Esophagus muscularis mucosa (tissue), 4 donors: ENCODE data around the gene NR3C2. TPM values are rescaled to one million over a fixed set of nuclear protein-coding genes. Genes with fewer than 3 reads are reported as not detected.

Experiments used
- DNase-seq: peaks from one replicate; pipeline ENCODE4 v3.0.0-alpha.2; 2017; ENCODE audit errors: extremely low spot score
- H3K27ac ChIP-seq, 4 donors: fragments of 200-600 bp; sonication (generic); replicated peaks in 1 of 4; 1 replicate in 3 of 4; 2 replicates in 1 of 4; pipeline ENCODE4 v1.5.1; 2016 to 2019; ENCODE audit warnings: mild to moderate bottlenecking in 1 of 4
- H3K27me3 ChIP-seq, 4 donors: fragments of 200-600 bp; sonication (generic); one replicate each; pipeline versions ENCODE4 v1.5.1 to v1.6.0; 2016 to 2019
- H3K36me3 ChIP-seq, 4 donors: fragments of 200-600 bp; sonication (generic); one replicate each; pipeline ENCODE4 v1.5.1; 2016 to 2019
- H3K4me1 ChIP-seq, 4 donors: fragments of 200-600 bp; sonication (generic); one replicate each; pipeline ENCODE4 v1.5.1; 2016 to 2019
- H3K4me3 ChIP-seq, 4 donors: fragments of 200-600 bp; sonication (generic); 1 replicate in 2 of 4; 2 replicates in 2 of 4; pipeline ENCODE4 v1.5.1; 2016 to 2019; ENCODE audit warnings: mild to moderate bottlenecking in 4 of 4, moderate library complexity in 1 of 4
- H3K9me3 ChIP-seq, 4 donors: fragments of 200-600 bp; sonication (generic); 1 replicate in 3 of 4; 2 replicates in 1 of 4; pipeline ENCODE4 v1.5.1; 2016 to 2019
- CTCF ChIP-seq, 3 experiments: fragments of 200-600 bp in 2 of 3; fragments of 450-650 bp in 1 of 3; sonication (generic) in 2 of 3; IDR thresholded peaks; one replicate each; pipeline ENCODE4 v1.5.1; 2017 to 2019; ENCODE audit warnings: antibody characterized with exemption in 3 of 3, mild to moderate bottlenecking in 2 of 3, moderate library complexity in 1 of 3
- EP300 ChIP-seq: sonication (generic); formaldehyde crosslinking; IDR thresholded peaks from one replicate; pipeline ENCODE4 v1.6.1; 2017; ENCODE audit warnings: antibody characterized with exemption
- POLR2A ChIP-seq: fragments of 450-650 bp; IDR thresholded peaks from one replicate; pipeline ENCODE4 v1.6.1; 2017; ENCODE audit warnings: antibody characterized with exemption, moderate library complexity, mild to moderate bottlenecking, low read depth
- POLR2AphosphoS5 ChIP-seq, 2 donors: sonication (generic); formaldehyde crosslinking; IDR thresholded peaks; one replicate each; pipeline ENCODE4 v1.6.1; 2017; ENCODE audit warnings: antibody characterized with exemption in 2 of 2
- WGBS: methylation state at CpG from one replicate; pipeline ENCODE4 v1.1.5; 2018; 5-methylcytosine and 5-hydroxymethylcytosine counted together
- intact Hi-C: fragments of 100-400 bp; cut with DNase I; formaldehyde crosslinking; loops from one replicate; pipeline ENCODE4 v1.15.1; 2023
- total RNA-seq, 4 donors: library from RNA; depleted of rRNA; stranded (reverse); fragments of >200 nt; gene quantifications; one replicate each; pipeline versions ENCODE4 v1.1.0 to v1.2.1, GENCODE V29; 2016

The NR3C2 gene
- total RNA-seq, 4 donors from 2014 or later: 10.0 to 14.6 (median 12.1) TPM

GRCh38 chr4:148116969-148117368 lies 325.2 kb downstream of the NR3C2 start:
- DNase-seq: no peak
- Histone ChIP-seq H3K36me3 (peaks cover 16 to 47% (median 22%) of the 10 kb centered on the region in 4 donors), H3K9me3 (no peaks in the 10 kb centered on the region), H3K4me3 (no peak overlapping the region), H3K27ac (no peak overlapping the region), H3K27me3 (no peaks in the 10 kb centered on the region), H3K4me1 (peaks cover 0 to 11% (median 8%) of the 10 kb centered on the region in 4 donors)
- WGBS: 93% methylated on average over 4 of the region's 4 CpGs
- no peak for TF ChIP-seq EP300
- TF ChIP-seq CTCF (IDR thresholded peaks at IDR 0.05): no peak
- no peak for TF ChIP-seq POLR2AphosphoS5 (IDR thresholded peaks at IDR 0.05)
- TF ChIP-seq POLR2A: no peak
- intact Hi-C loops: no loop called here

- no peak for DNase-seq
- intact Hi-C loops: no loop called here
- H3K9me3 ChIP-seq: no peaks in the 10 kb centered on the region
- TF ChIP-seq POLR2AphosphoS5 (IDR thresholded peaks at IDR 0.05) (no peak), EP300 (no peak), POLR2A (no peak), CTCF (IDR thresholded peaks at IDR 0.05) (no peak)
- H3K4me3 ChIP-seq: no peak overlapping the region
- H3K4me1 ChIP-seq: peaks cover 0 to 11% (median 8%) of the 10 kb centered on the region in 4 donors
- no peaks in the 10 kb centered on the region for H3K27me3 ChIP-seq
- WGBS: 34% methylated on average over 2 of the region's 2 CpGs
- H3K36me3 ChIP-seq: peaks cover 16 to 54% (median 25%) of the 10 kb centered on the region in 4 donors
- no peak overlapping the region for H3K27ac ChIP-seq
Measured at GRCh38 chr4:148116264-148116663, 325.9 kb downstream of the NR3C2 start.

GRCh38 chr4:148114436-148114835 lies 327.8 kb downstream of the NR3C2 start:
- peaks cover 0 to 11% (median 8%) of the 10 kb centered on the region in 4 donors for H3K4me1 ChIP-seq
- no peaks in the 10 kb centered on the region for H3K27me3 ChIP-seq
- H3K36me3 ChIP-seq: peaks cover 18 to 53% (median 30%) of the 10 kb centered on the region in 4 donors
- H3K9me3 ChIP-seq: no peaks in the 10 kb centered on the region
- no peak overlapping the region for H3K4me3 ChIP-seq
- no peak for DNase-seq
- no peak for TF ChIP-seq POLR2A
- TF ChIP-seq EP300: no peak
- TF ChIP-seq CTCF (IDR thresholded peaks at IDR 0.05): no peak
- TF ChIP-seq POLR2AphosphoS5 (IDR thresholded peaks at IDR 0.05): no peak
- H3K27ac ChIP-seq: no peak overlapping the region
- intact Hi-C loops: no loop called here

- no peak for TF ChIP-seq EP300
- no peak for TF ChIP-seq CTCF (IDR thresholded peaks at IDR 0.05)
- TF ChIP-seq POLR2A: no peak
- no peak for TF ChIP-seq POLR2AphosphoS5 (IDR thresholded peaks at IDR 0.05)
- no peak overlapping the region for H3K27ac ChIP-seq
- peaks cover 22 to 58% (median 32%) of the 10 kb centered on the region in 4 donors for H3K36me3 ChIP-seq
Measured at GRCh38 chr4:148112231-148112982, 329.8 kb downstream of the NR3C2 start.

GRCh38 chr4:148110169-148110568 lies 332.0 kb downstream of the NR3C2 start:
- peaks cover 22 to 59% (median 34%) of the 10 kb centered on the region in 4 donors for H3K36me3 ChIP-seq
- WGBS: 97% methylated on average over 3 of the region's 3 CpGs
- TF ChIP-seq CTCF (IDR thresholded peaks at IDR 0.05) (no peak), EP300 (no peak), POLR2AphosphoS5 (IDR thresholded peaks at IDR 0.05) (no peak), POLR2A (no peak)
- intact Hi-C loops: no loop called here
- H3K4me1 ChIP-seq: no peaks in the 10 kb centered on the region
- peaks cover 0 to 5% (median 0%) of the 10 kb centered on the region in 4 donors for H3K9me3 ChIP-seq
- no peak overlapping the region for H3K4me3 ChIP-seq
- DNase-seq: no peak
- H3K27me3 ChIP-seq: no peaks in the 10 kb centered on the region
- H3K27ac ChIP-seq: no peak overlapping the region

More at GRCh38 chr4:148112231-148112982, 329.8 kb downstream of the NR3C2 start:
- Histone ChIP-seq H3K27me3 (no peaks in the 10 kb centered on the region), H3K4me1 (peaks cover 0 to 11% (median 8%) of the 10 kb centered on the region in 4 donors), H3K9me3 (no peaks in the 10 kb centered on the region), H3K4me3 (no peak overlapping the region)
- DNase-seq: no peak
- 81% methylated on average over 4 of the region's 4 CpGs for WGBS
- intact Hi-C loops: no loop called here
